HepG2 (cell line): ENCODE measurements around the gene ZNF526. TPM values are rescaled to one million over a fixed set of nuclear protein-coding genes. Genes with fewer than 3 reads are reported as not detected.

Experiments used
- DPF2 ChIP-seq: sonication (generic); formaldehyde crosslinking; IDR thresholded peaks from 2 replicates; pipeline ENCODE4 v1.4.0; 2020; ENCODE audit warnings: mild to moderate bottlenecking, low read depth, missing genetic modification reagents, borderline replicate concordance
- KDM5A ChIP-seq: fragments of 200-600 bp; sonication (generic); IDR thresholded peaks from 2 replicates; pipeline ENCODE4 v1.7.0; 2018; ENCODE audit warnings: antibody characterized with exemption, mild to moderate bottlenecking, low read length, borderline replicate concordance
- KLF11 ChIP-seq: IDR thresholded peaks from 2 replicates; pipeline ENCODE4 v1.6.1; 2016; ENCODE audit warnings: missing compliant biosample characterization
- MIXL1 ChIP-seq: IDR thresholded peaks from 2 replicates; pipeline ENCODE4 v1.6.1; 2016
- MTF2 ChIP-seq: sonication (generic); formaldehyde crosslinking; IDR thresholded peaks from 2 replicates; pipeline ENCODE4 v1.5.0; 2020; ENCODE audit warnings: missing genetic modification reagents, borderline replicate concordance
- MXI1 ChIP-seq: IDR thresholded peaks from 3 replicates; pipeline ENCODE4 v1.6.1; 2012; ENCODE audit warnings: low read depth, low read length, inconsistent platforms, borderline replicate concordance
- RBFOX2 ChIP-seq: fragments of 200-400 bp; formaldehyde crosslinking; IDR thresholded peaks from 2 replicates; pipeline ENCODE4 v1.6.1; 2017; ENCODE audit warnings: low read depth, mild to moderate bottlenecking, low read length
- ZNF510 ChIP-seq: sonication (generic); formaldehyde crosslinking; IDR thresholded peaks from 2 replicates; pipeline ENCODE4 v1.4.0; 2020; ENCODE audit warnings: low read depth, mild to moderate bottlenecking, missing genetic modification reagents
- ZNF567 ChIP-seq: sonication (generic); formaldehyde crosslinking; IDR thresholded peaks from 2 replicates; pipeline ENCODE4 v1.8.1; 2023; ENCODE audit warnings: mild to moderate bottlenecking, missing genetic modification reagents, borderline replicate concordance
- ZNF589 ChIP-seq: sonication (generic); formaldehyde crosslinking; conservative IDR thresholded peaks from 2 replicates; pipeline ENCODE4 v1.8.0; 2022; ENCODE audit warnings: mild to moderate bottlenecking, moderate library complexity, missing genetic modification reagents
- ZSCAN9 ChIP-seq: IDR thresholded peaks from 2 replicates; pipeline ENCODE4 v1.6.1; 2016; ENCODE audit warnings: borderline replicate concordance
- polyA plus RNA-seq, 8 experiments: library from polyadenylated mRNA; depleted of rRNA in 3 of 8; stranded (reverse) in 7 of 8; unstranded in 1 of 8; fragments of >200 nt; fragmentation: Illumina TruSeq in 4 of 8; extraction: Trizol in 4 of 8; gene quantifications; 2 replicates each; pipeline versions ENCODE4 v1.2.1 to v1.2.3, GENCODE V29; 2011 to 2016; ENCODE audit warnings: low read depth in 4 of 8, missing spikeins in 1 of 8, mixed read lengths in 1 of 8; ENCODE audit not compliant: insufficient read depth in 1 of 8
- total RNA-seq, 5 experiments: library from RNA; depleted of rRNA; stranded (reverse); fragments of >200 nt; fragmentation: Illumina TruSeq; extraction: Trizol; gene quantifications; 2 replicates each; pipeline ENCODE4 v1.2.3, GENCODE V29; 2016; ENCODE audit warnings: low read depth in 1 of 5
- TF ChIP-seq, protein P1 (sequence below): sonication (generic); formaldehyde crosslinking; IDR thresholded peaks from 2 replicates; pipeline ENCODE4 v1.4.0; 2020; ENCODE audit warnings: missing genetic modification reagents, borderline replicate concordance
- TF ChIP-seq, protein P2 (sequence below): sonication (generic); formaldehyde crosslinking; IDR thresholded peaks from 2 replicates; pipeline ENCODE4 v1.4.0; 2020; ENCODE audit warnings: missing genetic modification reagents, borderline replicate concordance
- TF ChIP-seq, protein P3 (sequence below): sonication (generic); formaldehyde crosslinking; IDR thresholded peaks from 2 replicates; pipeline ENCODE4 v1.4.0; 2020; ENCODE audit warnings: missing genetic modification reagents
- TF ChIP-seq, protein P4 (sequence below): sonication (generic); formaldehyde crosslinking; IDR thresholded peaks from 2 replicates; pipeline ENCODE4 v1.4.0; 2020; ENCODE audit warnings: missing genetic modification reagents
- TF ChIP-seq, protein P5 (sequence below): sonication (generic); formaldehyde crosslinking; IDR thresholded peaks from 2 replicates; pipeline ENCODE4 v1.5.0; 2020; ENCODE audit warnings: missing genetic modification reagents

The ZNF526 gene
- total and polyA plus RNA-seq, 2 of the 13 experiments (the other 11 are each of a cell fraction or from before 2014, with no cell fraction given), result 3.3 to 8.4 TPM

DNA sequence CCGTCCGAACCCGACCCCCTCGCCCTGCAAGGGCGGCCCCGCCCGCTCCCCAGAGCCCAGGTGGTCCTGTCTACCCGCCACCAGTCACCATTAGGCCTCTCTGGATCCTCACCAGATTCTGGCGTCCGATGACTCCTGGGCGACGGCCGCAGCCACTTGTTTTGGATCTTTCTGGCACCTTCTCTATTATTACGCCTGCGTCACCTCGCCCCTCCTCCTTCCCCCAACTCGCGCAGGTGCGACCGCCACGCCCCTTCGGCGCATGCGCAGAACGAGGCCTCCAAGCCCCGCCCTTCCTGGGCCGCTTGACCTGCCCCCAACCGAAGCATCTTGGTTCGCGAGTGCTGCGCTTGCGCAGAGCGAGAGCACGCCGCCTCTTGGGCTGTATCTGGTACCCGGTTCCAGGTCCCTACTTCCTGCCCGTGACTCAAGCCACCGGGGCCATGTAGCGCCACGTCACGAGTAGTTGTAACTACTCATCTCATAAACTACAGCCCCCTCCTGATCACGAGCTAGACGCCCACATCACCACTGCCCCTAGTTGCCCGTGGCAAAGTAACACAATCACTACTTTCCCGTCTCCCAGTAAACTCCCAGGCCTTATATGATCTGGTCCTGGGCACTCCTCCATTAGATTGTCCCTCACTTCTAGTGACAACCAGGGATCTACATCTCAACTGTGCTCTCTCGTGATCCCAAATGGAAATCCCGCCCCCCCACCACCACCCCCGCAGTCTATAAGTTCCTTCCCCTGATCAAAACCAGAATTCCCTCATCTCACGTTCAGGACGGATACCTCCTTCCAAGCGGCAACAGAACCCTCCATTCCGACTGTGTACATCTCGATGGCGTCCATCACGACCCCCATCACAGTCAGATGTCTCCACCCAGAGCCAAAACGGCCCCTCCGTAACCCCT, 2.3 kb upstream of the ZNF526 start, which contains the start of gene DEDD2 (continued):
- TF ChIP-seq, protein P1, sequence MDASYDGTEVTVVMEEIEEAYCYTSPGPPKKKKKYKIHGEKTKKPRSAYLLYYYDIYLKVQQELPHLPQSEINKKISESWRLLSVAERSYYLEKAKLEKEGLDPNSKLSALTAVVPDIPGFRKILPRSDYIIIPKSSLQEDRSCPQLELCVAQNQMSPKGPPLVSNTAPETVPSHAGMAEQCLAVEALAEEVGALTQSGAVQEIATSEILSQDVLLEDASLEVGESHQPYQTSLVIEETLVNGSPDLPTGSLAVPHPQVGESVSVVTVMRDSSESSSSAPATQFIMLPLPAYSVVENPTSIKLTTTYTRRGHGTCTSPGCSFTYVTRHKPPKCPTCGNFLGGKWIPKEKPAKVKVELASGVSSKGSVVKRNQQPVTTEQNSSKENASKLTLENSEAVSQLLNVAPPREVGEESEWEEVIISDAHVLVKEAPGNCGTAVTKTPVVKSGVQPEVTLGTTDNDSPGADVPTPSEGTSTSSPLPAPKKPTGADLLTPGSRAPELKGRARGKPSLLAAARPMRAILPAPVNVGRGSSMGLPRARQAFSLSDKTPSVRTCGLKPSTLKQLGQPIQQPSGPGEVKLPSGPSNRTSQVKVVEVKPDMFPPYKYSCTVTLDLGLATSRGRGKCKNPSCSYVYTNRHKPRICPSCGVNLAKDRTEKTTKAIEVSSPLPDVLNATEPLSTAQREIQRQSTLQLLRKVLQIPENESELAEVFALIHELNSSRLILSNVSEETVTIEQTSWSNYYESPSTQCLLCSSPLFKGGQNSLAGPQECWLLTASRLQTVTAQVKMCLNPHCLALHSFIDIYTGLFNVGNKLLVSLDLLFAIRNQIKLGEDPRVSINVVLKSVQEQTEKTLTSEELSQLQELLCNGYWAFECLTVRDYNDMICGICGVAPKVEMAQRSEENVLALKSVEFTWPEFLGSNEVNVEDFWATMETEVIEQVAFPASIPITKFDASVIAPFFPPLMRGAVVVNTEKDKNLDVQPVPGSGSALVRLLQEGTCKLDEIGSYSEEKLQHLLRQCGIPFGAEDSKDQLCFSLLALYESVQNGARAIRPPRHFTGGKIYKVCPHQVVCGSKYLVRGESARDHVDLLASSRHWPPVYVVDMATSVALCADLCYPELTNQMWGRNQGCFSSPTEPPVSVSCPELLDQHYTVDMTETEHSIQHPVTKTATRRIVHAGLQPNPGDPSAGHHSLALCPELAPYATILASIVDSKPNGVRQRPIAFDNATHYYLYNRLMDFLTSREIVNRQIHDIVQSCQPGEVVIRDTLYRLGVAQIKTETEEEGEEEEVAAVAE (CRISPR knock-in tag), result no peak
- TF ChIP-seq MTF2 (CRISPR knock-in tag) (0 out of 2 replicates have a peak, but pooled peaks have one; percentile 31), MXI1 (peak; percentile 84; the same call in 2 of the 3 replicates), KDM5A (peak; percentile 87; the same call in 1 of the 2 replicates), KLF11 (0 out of 2 replicates have a peak, but pooled peaks have one; percentile 13), MIXL1 (CRISPR knock-in tag) (peak; percentile 26; the same call in 1 of the 2 replicates), ZSCAN9 (CRISPR knock-in tag) (no peak), ZNF510 (CRISPR knock-in tag) (no peak), DPF2 (CRISPR knock-in tag) (no peak), ZNF567 (CRISPR knock-in tag) (no peak), ZNF589 (no peak), RBFOX2 (peak; percentile 74)
- TF ChIP-seq, protein P2, sequence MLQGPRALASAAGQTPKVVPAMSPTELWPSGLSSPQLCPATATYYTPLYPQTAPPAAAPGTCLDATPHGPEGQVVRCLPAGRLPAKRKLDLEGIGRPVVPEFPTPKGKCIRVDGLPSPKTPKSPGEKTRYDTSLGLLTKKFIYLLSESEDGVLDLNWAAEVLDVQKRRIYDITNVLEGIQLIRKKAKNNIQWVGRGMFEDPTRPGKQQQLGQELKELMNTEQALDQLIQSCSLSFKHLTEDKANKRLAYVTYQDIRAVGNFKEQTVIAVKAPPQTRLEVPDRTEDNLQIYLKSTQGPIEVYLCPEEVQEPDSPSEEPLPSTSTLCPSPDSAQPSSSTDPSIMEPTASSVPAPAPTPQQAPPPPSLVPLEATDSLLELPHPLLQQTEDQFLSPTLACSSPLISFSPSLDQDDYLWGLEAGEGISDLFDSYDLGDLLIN (CRISPR knock-in tag), result no peak
- TF ChIP-seq, protein P3, sequence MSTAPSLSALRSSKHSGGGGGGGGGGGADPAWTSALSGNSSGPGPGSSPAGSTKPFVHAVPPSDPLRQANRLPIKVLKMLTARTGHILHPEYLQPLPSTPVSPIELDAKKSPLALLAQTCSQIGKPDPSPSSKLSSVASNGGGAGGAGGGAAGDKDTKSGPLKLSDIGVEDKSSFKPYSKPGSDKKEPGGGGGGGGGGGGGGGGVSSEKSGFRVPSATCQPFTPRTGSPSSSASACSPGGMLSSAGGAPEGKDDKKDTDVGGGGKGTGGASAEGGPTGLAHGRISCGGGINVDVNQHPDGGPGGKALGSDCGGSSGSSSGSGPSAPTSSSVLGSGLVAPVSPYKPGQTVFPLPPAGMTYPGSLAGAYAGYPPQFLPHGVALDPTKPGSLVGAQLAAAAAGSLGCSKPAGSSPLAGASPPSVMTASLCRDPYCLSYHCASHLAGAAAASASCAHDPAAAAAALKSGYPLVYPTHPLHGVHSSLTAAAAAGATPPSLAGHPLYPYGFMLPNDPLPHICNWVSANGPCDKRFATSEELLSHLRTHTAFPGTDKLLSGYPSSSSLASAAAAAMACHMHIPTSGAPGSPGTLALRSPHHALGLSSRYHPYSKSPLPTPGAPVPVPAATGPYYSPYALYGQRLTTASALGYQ (CRISPR knock-in tag), result no peak; the same call in 1 of the 2 replicates
- TF ChIP-seq, protein P4, sequence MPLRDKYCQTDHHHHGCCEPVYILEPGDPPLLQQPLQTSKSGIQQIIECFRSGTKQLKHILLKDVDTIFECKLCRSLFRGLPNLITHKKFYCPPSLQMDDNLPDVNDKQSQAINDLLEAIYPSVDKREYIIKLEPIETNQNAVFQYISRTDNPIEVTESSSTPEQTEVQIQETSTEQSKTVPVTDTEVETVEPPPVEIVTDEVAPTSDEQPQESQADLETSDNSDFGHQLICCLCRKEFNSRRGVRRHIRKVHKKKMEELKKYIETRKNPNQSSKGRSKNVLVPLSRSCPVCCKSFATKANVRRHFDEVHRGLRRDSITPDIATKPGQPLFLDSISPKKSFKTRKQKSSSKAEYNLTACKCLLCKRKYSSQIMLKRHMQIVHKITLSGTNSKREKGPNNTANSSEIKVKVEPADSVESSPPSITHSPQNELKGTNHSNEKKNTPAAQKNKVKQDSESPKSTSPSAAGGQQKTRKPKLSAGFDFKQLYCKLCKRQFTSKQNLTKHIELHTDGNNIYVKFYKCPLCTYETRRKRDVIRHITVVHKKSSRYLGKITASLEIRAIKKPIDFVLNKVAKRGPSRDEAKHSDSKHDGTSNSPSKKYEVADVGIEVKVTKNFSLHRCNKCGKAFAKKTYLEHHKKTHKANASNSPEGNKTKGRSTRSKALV (CRISPR knock-in tag), result peak; percentile 79
- TF ChIP-seq, protein P5, sequence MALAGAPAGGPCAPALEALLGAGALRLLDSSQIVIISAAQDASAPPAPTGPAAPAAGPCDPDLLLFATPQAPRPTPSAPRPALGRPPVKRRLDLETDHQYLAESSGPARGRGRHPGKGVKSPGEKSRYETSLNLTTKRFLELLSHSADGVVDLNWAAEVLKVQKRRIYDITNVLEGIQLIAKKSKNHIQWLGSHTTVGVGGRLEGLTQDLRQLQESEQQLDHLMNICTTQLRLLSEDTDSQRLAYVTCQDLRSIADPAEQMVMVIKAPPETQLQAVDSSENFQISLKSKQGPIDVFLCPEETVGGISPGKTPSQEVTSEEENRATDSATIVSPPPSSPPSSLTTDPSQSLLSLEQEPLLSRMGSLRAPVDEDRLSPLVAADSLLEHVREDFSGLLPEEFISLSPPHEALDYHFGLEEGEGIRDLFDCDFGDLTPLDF (CRISPR knock-in tag), result no peak
